Esophagus squamous epithelium (tissue), 4 donors: ENCODE data around the gene OSBPL5.

Experiments used
- POLR2A ChIP-seq, 4 donors: fragments of 450-650 bp; IDR thresholded peaks; one replicate each; pipeline ENCODE4 v1.6.1; 2017; ENCODE audit warnings: antibody characterized with exemption in 4 of 4, mild to moderate bottlenecking in 4 of 4, moderate library complexity in 3 of 4
- TF ChIP-seq, protein P1 (sequence below), 6 experiments: fragments of 450-650 bp in 4 of 6; fragments of 200-600 bp in 2 of 6; sonication (generic) in 2 of 6; IDR thresholded peaks; one replicate each; pipeline ENCODE4 v1.5.1; 2016 to 2019; ENCODE audit warnings: antibody characterized with exemption in 6 of 6, mild to moderate bottlenecking in 4 of 6, moderate library complexity in 4 of 6

GRCh38 chr11:3115321-3115720 lies 49.8 kb downstream of the OSBPL5 start:
- no peak for TF ChIP-seq POLR2A (IDR thresholded peaks at IDR 0.05)
- TF ChIP-seq, protein P1, sequence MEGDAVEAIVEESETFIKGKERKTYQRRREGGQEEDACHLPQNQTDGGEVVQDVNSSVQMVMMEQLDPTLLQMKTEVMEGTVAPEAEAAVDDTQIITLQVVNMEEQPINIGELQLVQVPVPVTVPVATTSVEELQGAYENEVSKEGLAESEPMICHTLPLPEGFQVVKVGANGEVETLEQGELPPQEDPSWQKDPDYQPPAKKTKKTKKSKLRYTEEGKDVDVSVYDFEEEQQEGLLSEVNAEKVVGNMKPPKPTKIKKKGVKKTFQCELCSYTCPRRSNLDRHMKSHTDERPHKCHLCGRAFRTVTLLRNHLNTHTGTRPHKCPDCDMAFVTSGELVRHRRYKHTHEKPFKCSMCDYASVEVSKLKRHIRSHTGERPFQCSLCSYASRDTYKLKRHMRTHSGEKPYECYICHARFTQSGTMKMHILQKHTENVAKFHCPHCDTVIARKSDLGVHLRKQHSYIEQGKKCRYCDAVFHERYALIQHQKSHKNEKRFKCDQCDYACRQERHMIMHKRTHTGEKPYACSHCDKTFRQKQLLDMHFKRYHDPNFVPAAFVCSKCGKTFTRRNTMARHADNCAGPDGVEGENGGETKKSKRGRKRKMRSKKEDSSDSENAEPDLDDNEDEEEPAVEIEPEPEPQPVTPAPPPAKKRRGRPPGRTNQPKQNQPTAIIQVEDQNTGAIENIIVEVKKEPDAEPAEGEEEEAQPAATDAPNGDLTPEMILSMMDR (IDR thresholded peaks at IDR 0.05): no peak
